CD4-positive, alpha-beta T cell treated with Interleukin-4 for 4 hours (primary cell): ENCODE measurements around the gene CDC42SE2.
"Not testable (repeated sequence)": the region's sequence is repeated elsewhere in the genome, so short reads cannot be mapped to it uniquely, and the experiment has no call there.

Source experiments
- DNase-seq: peaks from one replicate; pipeline ENCODE4 v3.0.0-alpha.2; 2020

Gene CDC42SE2

GRCh38 chr5:131324303-131324702 is 60.5 kb downstream of the CDC42SE2 start:
- no peak for DNase-seq

DNA sequence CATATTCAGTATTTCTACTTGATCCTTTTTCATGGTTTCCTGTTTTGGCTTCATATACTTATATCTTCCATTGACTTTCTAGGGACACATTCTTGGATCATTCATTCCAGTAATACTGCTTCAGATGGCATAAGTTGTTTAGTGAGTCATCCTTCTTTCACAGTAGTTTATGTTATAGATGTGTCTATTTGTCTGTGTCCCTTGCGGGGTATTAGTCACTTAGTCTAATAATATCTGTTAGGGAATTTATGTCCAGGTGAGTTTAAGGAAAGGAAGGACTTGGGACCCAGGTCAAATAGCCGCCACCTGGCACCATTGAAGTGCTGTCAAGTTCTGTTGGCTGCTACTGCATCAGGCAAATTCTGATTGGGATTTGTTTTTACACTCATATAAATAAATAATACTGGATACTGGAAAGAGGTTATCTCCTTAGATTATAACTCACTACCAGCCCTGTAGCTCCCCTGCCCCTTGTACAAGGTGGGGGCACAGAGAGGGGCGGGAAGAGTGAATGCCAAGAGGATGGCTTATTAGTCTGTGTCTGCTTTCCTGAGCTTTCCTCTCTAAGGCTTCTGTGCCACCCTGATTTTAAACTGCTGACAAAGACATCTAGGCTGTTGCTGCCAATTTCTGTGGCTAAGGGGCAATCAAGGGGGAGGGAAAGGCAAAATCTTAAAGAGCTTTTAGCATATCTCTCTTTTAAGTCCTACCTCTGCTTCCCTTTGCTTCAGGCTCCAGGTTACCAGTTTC is 64.9 kb downstream of the CDC42SE2 start:
- no peak for DNase-seq

DNA sequence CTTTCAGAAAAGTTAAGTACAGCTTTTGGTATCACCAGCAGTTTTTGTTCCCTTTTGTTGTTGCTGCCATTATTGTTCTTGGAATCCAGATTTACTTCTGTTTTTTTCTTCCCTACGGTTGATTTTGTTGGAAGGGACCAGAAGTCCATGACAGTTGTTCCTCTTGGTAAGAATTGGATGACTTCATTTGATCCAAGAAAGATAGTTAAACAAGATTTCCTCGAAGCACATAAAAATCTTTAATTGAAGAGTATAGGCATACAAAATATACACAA is 65.4 kb downstream of the CDC42SE2 start:
- no peak for DNase-seq

GRCh38 chr5:131330031-131330430 is 66.2 kb downstream of the CDC42SE2 start:
- no peak for DNase-seq

DNA sequence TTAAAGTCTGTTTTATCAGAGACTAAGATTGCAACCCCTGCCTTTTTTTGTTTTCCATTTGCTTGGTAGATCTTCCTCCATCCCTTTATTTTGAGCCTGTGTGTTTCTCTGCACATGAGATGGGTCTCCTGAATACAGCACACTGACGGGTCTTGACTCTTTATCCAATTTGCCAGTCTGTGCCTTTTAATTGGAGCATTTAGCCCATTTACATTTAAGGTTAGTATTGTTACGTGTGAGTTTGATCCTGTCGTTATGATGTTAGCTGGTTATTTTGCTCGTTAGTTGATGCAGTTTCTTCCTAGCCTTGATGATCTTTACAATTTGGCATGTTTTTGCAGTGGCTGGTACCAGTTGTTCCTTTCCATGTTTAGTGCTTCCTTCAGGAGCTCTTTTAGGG is 71.9 kb downstream of the CDC42SE2 start:
- DNase-seq, result not testable (repeated sequence)

GRCh38 chr5:131336801-131337200 is 72.9 kb downstream of the CDC42SE2 start:
- DNase-seq, result not testable (repeated sequence)

- DNase-seq, result peak; percentile 45
Observed at GRCh38 chr5:131337240-131338050, 73.6 kb downstream of the CDC42SE2 start.

- no peak for DNase-seq
Observed at GRCh38 chr5:131338051-131338453, 74.2 kb downstream of the CDC42SE2 start.

- DNase-seq, result not testable (repeated sequence)
Observed at GRCh38 chr5:131344288-131344687, 80.4 kb downstream of the CDC42SE2 start.

DNA sequence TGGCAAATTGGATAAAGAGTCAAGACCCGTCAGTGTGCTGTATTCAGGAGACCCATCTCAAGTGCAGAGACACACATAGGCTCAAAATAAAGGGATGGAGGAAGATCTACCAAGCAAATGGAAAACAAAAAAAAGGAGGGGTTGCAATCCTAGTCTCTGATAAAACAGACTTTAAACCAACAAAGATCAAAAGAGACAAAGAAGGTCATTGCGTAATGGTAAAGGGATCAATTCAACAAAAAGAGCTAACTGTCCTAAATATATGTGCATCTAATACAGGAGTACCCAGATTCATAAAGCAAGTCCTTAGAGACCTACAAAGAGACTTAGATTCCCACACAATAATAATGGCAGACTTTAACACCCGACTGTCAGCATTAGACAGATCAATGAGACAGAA is 82.4 kb downstream of the CDC42SE2 start:
- DNase-seq, result not testable (repeated sequence)

- no peak for DNase-seq
Observed at GRCh38 chr5:131353991-131354390, 90.1 kb downstream of the CDC42SE2 start.

GRCh38 chr5:131355971-131356528 is 92.2 kb downstream of the CDC42SE2 start:
- no peak for DNase-seq

DNA sequence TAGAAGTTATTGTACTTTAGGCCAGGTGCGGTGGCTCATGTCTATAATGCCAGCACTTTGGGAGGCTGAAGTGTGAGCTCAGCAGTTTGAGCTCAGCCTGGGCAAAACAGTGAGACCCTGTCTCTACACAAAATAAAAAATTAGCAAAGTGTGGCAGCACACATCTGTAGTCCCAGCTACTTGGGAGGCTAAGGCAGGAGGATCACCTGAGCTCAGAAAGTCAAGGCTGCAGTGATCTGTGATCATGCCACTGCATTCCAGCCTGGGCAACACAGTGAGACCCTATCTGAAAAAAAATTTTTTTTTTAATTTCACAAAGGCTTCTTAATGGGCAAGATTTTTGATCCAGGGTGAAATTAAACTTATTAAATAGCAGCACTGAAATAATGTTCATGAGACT is 92.8 kb downstream of the CDC42SE2 start:
- no peak for DNase-seq

DNA sequence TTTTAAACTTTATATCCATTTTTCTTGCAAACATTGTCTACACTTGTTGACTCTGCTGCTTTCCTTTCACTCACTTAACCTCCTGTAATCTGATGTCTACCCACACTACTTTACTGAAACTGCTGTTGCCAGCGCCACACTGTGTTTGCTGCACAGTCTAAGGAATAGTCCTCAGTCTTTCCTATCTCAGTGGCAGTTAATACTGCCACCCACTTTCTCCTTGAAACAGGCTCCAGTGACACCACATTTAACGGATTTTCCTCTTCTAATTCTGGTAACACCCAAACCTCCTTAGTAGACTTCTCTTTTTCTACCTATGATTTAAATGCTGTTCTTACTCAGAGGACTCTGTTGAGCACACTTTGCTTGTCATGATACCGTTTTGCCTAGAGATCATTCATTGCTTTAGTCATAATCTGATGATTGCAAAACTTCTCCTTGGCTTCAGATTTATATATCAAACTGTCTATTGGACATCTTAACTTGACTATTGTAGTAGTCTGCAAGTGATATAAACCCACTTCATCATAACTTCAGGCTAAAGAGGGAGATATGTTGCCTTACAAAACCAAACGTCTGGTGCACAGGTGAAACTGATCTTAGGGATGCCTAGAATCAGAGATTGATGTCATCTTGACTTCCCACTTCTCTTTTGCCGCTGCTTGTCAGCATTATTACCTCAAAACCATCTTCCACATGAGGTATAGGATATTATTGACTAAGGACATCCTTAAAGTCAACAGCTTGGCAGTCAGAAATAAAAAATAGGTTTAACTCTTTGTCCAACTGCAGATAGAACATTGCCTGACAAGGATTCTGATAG is 94.1 kb downstream of the CDC42SE2 start:
- DNase-seq, result no peak

DNA sequence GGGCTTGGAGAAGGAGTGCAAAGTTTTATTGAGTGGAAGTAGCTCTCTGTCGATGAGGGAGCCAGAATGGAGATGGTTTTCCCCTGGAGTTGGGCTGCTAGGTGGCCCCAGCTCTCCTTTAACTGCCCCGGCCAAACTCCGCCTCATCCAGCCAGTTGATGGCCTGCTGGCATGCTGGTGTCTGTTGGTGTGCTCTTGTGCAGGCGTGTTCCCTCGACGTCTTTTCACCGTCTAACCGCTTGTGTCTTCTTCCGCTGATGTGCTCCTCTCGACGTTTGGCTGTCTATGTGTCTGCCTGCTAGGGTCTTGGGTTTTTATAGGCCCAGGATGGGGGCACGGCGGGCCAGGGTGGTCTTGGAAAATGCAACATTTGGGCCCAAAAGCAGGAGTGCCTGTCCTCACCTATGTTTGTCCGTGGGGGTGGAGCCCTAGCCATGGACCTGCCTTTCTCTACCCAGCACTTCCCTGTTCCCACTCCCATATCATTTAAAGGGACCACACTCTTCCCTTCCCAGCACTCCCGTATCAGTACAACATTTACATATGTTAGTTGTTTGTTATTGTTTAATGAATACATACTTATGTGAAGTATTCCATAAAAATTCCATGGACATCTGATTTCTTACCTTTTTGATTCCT is 97.9 kb downstream of the CDC42SE2 start:
- no peak for DNase-seq

- no peak for DNase-seq
Observed at GRCh38 chr5:131363811-131364506, 100.1 kb downstream of the CDC42SE2 start.

DNA sequence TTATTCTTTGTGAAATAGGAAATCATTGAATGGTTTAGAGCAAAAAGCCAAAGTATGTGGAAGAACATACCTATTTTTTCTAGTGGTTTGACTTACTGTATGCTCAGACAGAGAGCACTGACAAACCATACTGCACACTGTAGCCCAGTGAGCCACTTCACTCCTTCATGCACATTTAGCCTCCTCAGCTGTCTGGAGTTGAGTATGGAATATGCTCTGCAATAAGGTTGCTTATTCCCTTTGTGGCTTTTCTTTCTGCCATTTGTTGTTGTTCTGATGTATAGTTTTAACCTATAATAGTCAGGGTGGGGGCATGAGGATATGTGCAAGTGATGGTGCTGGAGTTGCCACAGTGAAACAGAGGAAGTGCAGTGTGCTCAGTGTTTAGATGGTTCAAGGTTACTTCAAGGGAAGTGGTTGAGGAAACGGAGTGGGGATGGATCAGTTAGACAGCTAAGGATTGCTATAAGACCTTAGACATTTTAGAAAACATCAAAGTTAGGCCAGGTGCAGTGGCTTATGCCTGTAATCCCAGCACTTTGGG is 100.7 kb downstream of the CDC42SE2 start:
- no peak for DNase-seq

DNA sequence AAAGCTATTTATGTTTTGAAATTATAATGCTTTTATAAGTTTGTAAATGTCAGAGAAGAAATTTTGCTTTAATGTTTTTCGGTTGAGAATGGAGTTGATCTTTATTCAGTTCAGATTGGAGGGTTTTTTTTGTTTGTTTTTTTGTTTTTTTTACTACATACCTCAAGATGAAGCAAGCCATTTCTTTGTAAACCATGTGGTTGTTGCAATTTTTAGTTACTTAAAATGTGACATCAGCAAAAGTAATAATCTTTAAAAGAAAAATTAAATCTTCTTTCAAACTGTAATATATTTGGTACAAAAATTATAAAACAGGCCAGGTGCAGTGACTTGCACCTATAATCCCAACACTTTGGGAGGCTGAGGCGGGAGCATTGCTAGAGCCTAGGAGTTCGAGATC is 102.6 kb downstream of the CDC42SE2 start:
- DNase-seq, result no peak

GRCh38 chr5:131367219-131367860 is 103.5 kb downstream of the CDC42SE2 start:
- no peak for DNase-seq

DNA sequence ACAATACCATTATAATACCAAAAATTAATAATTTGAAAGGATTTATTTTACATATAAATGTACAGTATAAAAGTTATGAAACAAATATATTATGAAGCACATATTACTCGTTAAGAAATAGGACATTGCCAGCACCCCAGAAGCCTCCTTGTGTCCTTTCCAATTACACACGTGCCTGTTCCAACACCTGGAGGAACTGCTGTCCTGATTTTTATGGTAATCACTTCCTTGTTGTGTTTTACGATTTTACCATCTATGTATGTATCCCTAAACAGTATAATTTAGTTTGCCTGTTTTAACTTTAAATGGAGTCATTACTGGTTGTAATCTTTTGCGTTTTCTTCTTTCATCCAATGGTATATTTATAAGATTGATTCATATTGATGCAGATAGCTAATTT is 105.0 kb downstream of the CDC42SE2 start:
- DNase-seq, result no peak

- DNase-seq, result no peak
Observed at GRCh38 chr5:131369558-131369957, 105.7 kb downstream of the CDC42SE2 start.
